GM12878 (cell line): Measurements from ENCODE around the gene ROPN1B. TPM values are rescaled to one million over a fixed set of nuclear protein-coding genes. Genes with fewer than 3 reads are reported as not detected.

Source experiments
- ATAC-seq: fragments of 200-7000 bp; cut with Tn5 transposase; 3 replicates; pipeline ENCODE4 v1.9.1; 2020; ENCODE audit warnings: mild to moderate bottlenecking, moderate library complexity
- BruUV-seq: library from RNA; stranded (reverse); fragments of 400-500 nt; replicated peaks from 2 replicates; lab custom pipeline; 2021; lab: Mats Ljungman, UMichigan
- CTCF ChIA-PET: fragments of 300-600 bp; sonication (Branson Sonifier 250); formaldehyde crosslinking; extraction: SDS; loops from one replicate; lab custom pipeline; 2021; ENCODE audit warnings: inconsistent platforms; lab: Yijun Ruan, JAX
- POLR2A ChIA-PET: fragments of 350-600 bp; formaldehyde crosslinking; extraction: SDS; loops from one replicate; lab custom pipeline; 2021; ENCODE audit warnings: inconsistent platforms; lab: Charles Lee
- RAD21 ChIA-PET: fragments of 300-600 bp; sonication (Branson Sonifier 250); formaldehyde crosslinking; loops from one replicate; lab custom pipeline; 2023; ENCODE audit warnings: antibody characterized with exemption; ENCODE audit not compliant: unreplicated experiment; lab: Charles Lee
- SMC1A ChIA-PET: fragments of 300-600 bp; sonication (Branson Sonifier 250); formaldehyde crosslinking; loops from one replicate; lab custom pipeline; 2023; ENCODE audit not compliant: unreplicated experiment, uncharacterized antibody; lab: Charles Lee
- DNase-seq: peaks from one replicate; pipeline ENCODE4 v3.0.0-alpha.2; 2011; ENCODE audit warnings: low read depth, low spot score
- FAIRE-seq: peaks from 3 replicates; lab custom pipeline; 2011; peaks lifted over from hg19 to GRCh38; lab: Jason Lieb, UNC
- H2AFZ ChIP-seq: 2 replicates; pipeline ENCODE4 v1.6.0; 2011; ENCODE audit warnings: low read depth, low read length, control low read depth; ENCODE audit not compliant: control insufficient read depth
- H3K27ac ChIP-seq: 2 replicates; pipeline ENCODE4 v1.5.1; 2011; ENCODE audit warnings: control low read depth; ENCODE audit not compliant: control insufficient read depth, insufficient read depth
- H3K27me3 ChIP-seq, 2 experiments: replicated peaks in 1 of 2; 2 replicates each; pipeline versions ENCODE4 v1.6.0 to v1.6.1; 2011; ENCODE audit warnings: low read length in 1 of 2; ENCODE audit not compliant: control insufficient read depth in 2 of 2, insufficient read depth in 2 of 2
- H3K36me3 ChIP-seq, 2 experiments: 2 replicates each; pipeline ENCODE4 v1.5.1; 2011; ENCODE audit warnings: low read length in 1 of 2; ENCODE audit not compliant: control insufficient read depth in 2 of 2, insufficient read depth in 2 of 2
- H3K4me1 ChIP-seq: 2 replicates; pipeline ENCODE4 v1.6.1; 2011; ENCODE audit warnings: mild to moderate bottlenecking, low read length, moderate library complexity, mixed read lengths; ENCODE audit not compliant: control insufficient read depth, insufficient read depth
- H3K4me2 ChIP-seq: 2 replicates; pipeline ENCODE4 v1.6.0; 2011; ENCODE audit warnings: control low read depth; ENCODE audit not compliant: control insufficient read depth, insufficient read depth
- H3K4me3 ChIP-seq: fragments of 200-600 bp; sonication (generic); 2 replicates; pipeline ENCODE4 v1.5.1; 2016
- H3K79me2 ChIP-seq: 2 replicates; pipeline ENCODE4 v1.6.0; 2011; ENCODE audit warnings: low read length; ENCODE audit not compliant: control insufficient read depth, insufficient read depth
- H3K9ac ChIP-seq: 2 replicates; pipeline ENCODE4 v1.8.0; 2011; ENCODE audit warnings: low read length, control low read depth, mixed read lengths; ENCODE audit not compliant: control insufficient read depth, insufficient read depth
- H3K9me3 ChIP-seq: replicated peaks from 3 replicates; pipeline ENCODE4 v1.5.1; 2011; ENCODE audit warnings: mild to moderate bottlenecking, low read length; ENCODE audit not compliant: control insufficient read depth, insufficient read depth
- H4K20me1 ChIP-seq: 2 replicates; pipeline ENCODE4 v1.6.0; 2011; ENCODE audit not compliant: control insufficient read depth, insufficient read depth
- ATF7 ChIP-seq: fragments of 450-650 bp; IDR thresholded peaks from 2 replicates; pipeline ENCODE4 v1.6.1; 2016; ENCODE audit warnings: low read depth, mild to moderate bottlenecking
- CBX3 ChIP-seq: fragments of 200-600 bp; sonication (generic); IDR thresholded peaks from 2 replicates; pipeline ENCODE4 v1.6.1; 2016; ENCODE audit warnings: low read depth, borderline replicate concordance
- CREM ChIP-seq: IDR thresholded peaks from 2 replicates; pipeline ENCODE4 v1.6.1; 2014; ENCODE audit warnings: antibody characterized with exemption, low read depth
- GABPA ChIP-seq: IDR thresholded peaks from 2 replicates; pipeline ENCODE4 v1.6.1; 2014; ENCODE audit warnings: antibody characterized with exemption, low read depth, mild to moderate bottlenecking, inconsistent platforms
- IKZF2 ChIP-seq, 2 experiments: fragments of 450-650 bp; IDR thresholded peaks; 2 replicates each; pipeline ENCODE4 v1.6.1; 2017; ENCODE audit warnings: mild to moderate bottlenecking in 2 of 2, moderate library complexity in 2 of 2
- KDM1A ChIP-seq: fragments of 200-600 bp; sonication (generic); IDR thresholded peaks from 2 replicates; pipeline ENCODE4 v1.6.1; 2016; ENCODE audit warnings: borderline replicate concordance
- MTA2 ChIP-seq: fragments of 450-650 bp; IDR thresholded peaks from 2 replicates; pipeline ENCODE4 v1.6.1; 2016; ENCODE audit warnings: low read depth, mild to moderate bottlenecking, moderate library complexity
- NR2F1 ChIP-seq: fragments of 450-650 bp; conservative IDR thresholded peaks from 2 replicates; pipeline ENCODE4 v1.6.1; 2017; ENCODE audit warnings: mild to moderate bottlenecking
- PAX8 ChIP-seq: fragments of 450-650 bp; IDR thresholded peaks from 2 replicates; pipeline ENCODE4 v1.6.1; 2017; ENCODE audit warnings: mild to moderate bottlenecking, moderate library complexity
- RAD51 ChIP-seq: fragments of 450-650 bp; IDR thresholded peaks from 2 replicates; pipeline ENCODE4 v1.6.1; 2016; ENCODE audit warnings: moderate library complexity, mild to moderate bottlenecking, inconsistent platforms
- RUNX3 ChIP-seq: IDR thresholded peaks from 2 replicates; pipeline ENCODE4 v1.6.1; 2012; ENCODE audit warnings: low read length, inconsistent platforms
- SKIL ChIP-seq: fragments of 450-650 bp; IDR thresholded peaks from 2 replicates; pipeline ENCODE4 v1.6.1; 2017; ENCODE audit warnings: mild to moderate bottlenecking, low read depth, inconsistent platforms; ENCODE audit not compliant: poor library complexity, severe bottlenecking
- STAT1 ChIP-seq: fragments of 450-650 bp; conservative IDR thresholded peaks from 2 replicates; pipeline ENCODE4 v1.6.1; 2014; ENCODE audit warnings: antibody characterized with exemption, mild to moderate bottlenecking
- WGBS: methylation state at CpG from one replicate; pipeline ENCODE4 v1.1.6; 2016; ENCODE audit warnings: low lambda C conversion rate; ENCODE audit not compliant: insufficient replicate concordance, insufficient coverage; ENCODE audit errors: missing lambda C conversion rate; 5-methylcytosine and 5-hydroxymethylcytosine counted together
- in situ Hi-C: fragments of 300-500 bp; cut with MboI; formaldehyde crosslinking; loops from 9 replicates; pipeline ENCODE4 v1.14.3; 2018; ENCODE audit warnings: mixed read lengths
- intact Hi-C: fragments of 100-400 bp; cut with micrococcal nuclease; formaldehyde crosslinking; loops from one replicate; pipeline ENCODE4 v1.14.2; 2022; ENCODE audit not compliant: unreplicated experiment
- polyA plus RNA-seq, 11 experiments: library from polyadenylated mRNA; depleted of rRNA in 4 of 11; unstranded in 6 of 11; stranded (reverse) in 5 of 11; fragments of >200 nt; fragmentation: Nextera tagmentation in 4 of 11; fragmentation: Illumina TruSeq in 1 of 11; extraction: Ambion mirVana in 4 of 11; extraction: Trizol in 1 of 11; gene quantifications; 1 replicate in 1 of 11; 2 replicates in 10 of 11; pipeline versions ENCODE4 v1.2.1 to v1.2.3, GENCODE V29; 2011 to 2016; ENCODE audit warnings: inconsistent platforms in 2 of 11, missing spikeins in 2 of 11, low read depth in 1 of 11
- total RNA-seq, 4 experiments: library from RNA; depleted of rRNA in 3 of 4; stranded (reverse); fragments of >200 nt in 3 of 4; fragmentation: Illumina TruSeq in 1 of 4; extraction: Trizol in 1 of 4; gene quantifications; 2 replicates each; pipeline versions ENCODE4 v1.2.1 to v1.2.3, GENCODE V29; 2013 to 2021
- TF ChIP-seq, protein P1 (sequence below): fragments of 150-350 bp; IDR thresholded peaks from 2 replicates; pipeline ENCODE4 v1.6.1; 2014; ENCODE audit warnings: mild to moderate bottlenecking, low read depth, low read length
- TF ChIP-seq, protein P2 (sequence below): IDR thresholded peaks from 2 replicates; pipeline ENCODE4 v1.6.1; 2012; ENCODE audit warnings: low read depth, low read length, improper control_type of control experiment

Gene ROPN1B
- total and polyA plus RNA-seq, 10 of the 15 experiments (the other 5 are each of a cell fraction or from before 2014, with no cell fraction given): not detected

DNA sequence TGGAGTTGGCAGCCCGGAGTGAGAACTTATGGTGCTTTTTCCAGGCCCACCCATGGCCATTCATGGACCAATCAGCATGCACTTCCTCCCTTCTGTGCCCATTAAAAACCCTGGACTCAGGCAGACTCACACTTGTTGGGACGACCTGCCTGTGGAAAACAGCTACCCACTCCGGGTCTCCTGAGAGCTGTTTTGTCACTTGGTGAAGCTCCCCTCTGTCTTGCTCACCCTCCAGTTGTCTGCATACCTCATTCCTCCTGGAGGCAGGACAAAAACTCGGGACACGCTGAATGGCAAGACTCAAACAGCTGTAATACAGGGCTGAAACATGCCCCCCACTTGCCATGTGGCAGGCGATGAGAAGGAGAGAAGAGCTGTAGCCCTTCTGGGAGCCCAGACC is 35.2 kb downstream of the ROPN1B start:
- H3K79me2 ChIP-seq: no peaks in the 10 kb centered on the region
- H3K4me1 ChIP-seq: no peaks in the 10 kb centered on the region
- no TSS peak for BruUV-seq
- ATAC-seq: no peak
- SMC1A ChIA-PET: interaction anchor here (0.9 kb wide), 1 partner anchor 14 kb away, joined by 3 read pairs; no protein-coding TSS in a partner anchor
- TF ChIP-seq PAX8 (no peak), RAD51 (no peak), GABPA (no peak), KDM1A (no peak), CBX3 (no peak), RUNX3 (no peak), IKZF2 (IDR thresholded peaks at IDR 0.05) (no peak), CREM (no peak)
- in situ Hi-C loops (no loop called here), intact Hi-C loops (no loop called here)
- FAIRE-seq: no peak
- H3K4me2 ChIP-seq: no peak overlapping the region
- no peaks in the 10 kb centered on the region; a peak in 1 of 4 replicates for H3K36me3 ChIP-seq
- no peaks in the 10 kb centered on the region for H4K20me1 ChIP-seq
- no peak overlapping the region for H3K27ac ChIP-seq
- POLR2A ChIA-PET: no interaction called here
- no peak overlapping the region for H3K4me3 ChIP-seq
- H2AFZ ChIP-seq: no peak overlapping the region
- CTCF ChIA-PET: no interaction called here
- no peak overlapping the region for H3K9ac ChIP-seq
- no peaks in the 10 kb centered on the region for H3K27me3 ChIP-seq
- H3K9me3 ChIP-seq: no peaks in the 10 kb centered on the region
- RAD21 ChIA-PET: no interaction called here
- 65% methylated on average over 6 of the region's 6 CpGs for WGBS
- no peak for DNase-seq

- no peaks in the 10 kb centered on the region for H3K79me2 ChIP-seq
- H3K27me3 ChIP-seq: no peaks in the 10 kb centered on the region
- H4K20me1 ChIP-seq: no peaks in the 10 kb centered on the region
- no peaks in the 10 kb centered on the region for H3K9me3 ChIP-seq
- H3K4me1 ChIP-seq: no peaks in the 10 kb centered on the region
- POLR2A ChIA-PET: no interaction called here
- SMC1A ChIA-PET: interaction anchor here (0.9 kb wide), 1 partner anchor 14 kb away, joined by 3 read pairs; no protein-coding TSS in a partner anchor
- CTCF ChIA-PET: no interaction called here
- in situ Hi-C loops (no loop called here), intact Hi-C loops (no loop called here)
- no TSS peak for BruUV-seq
- WGBS: 95% methylated on average over 7 of the region's 7 CpGs
- ATAC-seq (no peak), FAIRE-seq (no peak), DNase-seq (no peak)
- no peak overlapping the region for H3K27ac ChIP-seq
- no peak overlapping the region for H3K9ac ChIP-seq
- RAD21 ChIA-PET: no interaction called here
- H3K4me3 ChIP-seq: no peak overlapping the region
- no peaks in the 10 kb centered on the region; a peak in 1 of 4 replicates for H3K36me3 ChIP-seq
- no peak overlapping the region for H3K4me2 ChIP-seq
- H2AFZ ChIP-seq: no peak overlapping the region
- TF ChIP-seq ATF7: no peak
- TF ChIP-seq, protein P1, sequence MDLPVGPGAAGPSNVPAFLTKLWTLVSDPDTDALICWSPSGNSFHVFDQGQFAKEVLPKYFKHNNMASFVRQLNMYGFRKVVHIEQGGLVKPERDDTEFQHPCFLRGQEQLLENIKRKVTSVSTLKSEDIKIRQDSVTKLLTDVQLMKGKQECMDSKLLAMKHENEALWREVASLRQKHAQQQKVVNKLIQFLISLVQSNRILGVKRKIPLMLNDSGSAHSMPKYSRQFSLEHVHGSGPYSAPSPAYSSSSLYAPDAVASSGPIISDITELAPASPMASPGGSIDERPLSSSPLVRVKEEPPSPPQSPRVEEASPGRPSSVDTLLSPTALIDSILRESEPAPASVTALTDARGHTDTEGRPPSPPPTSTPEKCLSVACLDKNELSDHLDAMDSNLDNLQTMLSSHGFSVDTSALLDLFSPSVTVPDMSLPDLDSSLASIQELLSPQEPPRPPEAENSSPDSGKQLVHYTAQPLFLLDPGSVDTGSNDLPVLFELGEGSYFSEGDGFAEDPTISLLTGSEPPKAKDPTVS: no peak
- no peak for TF ChIP-seq MTA2
- TF ChIP-seq SKIL: no peak
- TF ChIP-seq STAT1: no peak
- TF ChIP-seq NR2F1: no peak
- TF ChIP-seq, protein P2, sequence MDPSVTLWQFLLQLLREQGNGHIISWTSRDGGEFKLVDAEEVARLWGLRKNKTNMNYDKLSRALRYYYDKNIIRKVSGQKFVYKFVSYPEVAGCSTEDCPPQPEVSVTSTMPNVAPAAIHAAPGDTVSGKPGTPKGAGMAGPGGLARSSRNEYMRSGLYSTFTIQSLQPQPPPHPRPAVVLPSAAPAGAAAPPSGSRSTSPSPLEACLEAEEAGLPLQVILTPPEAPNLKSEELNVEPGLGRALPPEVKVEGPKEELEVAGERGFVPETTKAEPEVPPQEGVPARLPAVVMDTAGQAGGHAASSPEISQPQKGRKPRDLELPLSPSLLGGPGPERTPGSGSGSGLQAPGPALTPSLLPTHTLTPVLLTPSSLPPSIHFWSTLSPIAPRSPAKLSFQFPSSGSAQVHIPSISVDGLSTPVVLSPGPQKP: no peak
These were observed 35.7 kb downstream of the ROPN1B start for GRCh38 chr3:126004692-126005091.
